HG03064 (cell line): ENCODE data around the gene TLDC2.

ENCODE experiments used
- ATAC-seq: cut with Tn5 transposase; IDR thresholded peaks from one replicate; pipeline ENCODE4 v1.9.1; 2021; ENCODE audit warnings: low read depth; ENCODE audit not compliant: unreplicated experiment

TLDC2 gene

GRCh38 chr20:36937402-36937770, 61.4 kb downstream of the TLDC2 start:
- no peak for ATAC-seq

- no peak for ATAC-seq
Measured at GRCh38 chr20:36941401-36941835, 65.5 kb downstream of the TLDC2 start.
